Hippocampal formation (tissue), 2 donors: Measurements from ENCODE around the gene TMEM82.

Experiments used
- DNase-seq, 2 donors: peaks; one replicate each; lab custom pipeline; 2025; lab: John Stamatoyannopoulos, UW

The TMEM82 gene

GRCh38 chr1:15786581-15786980 is 44.3 kb downstream of the TMEM82 start:
- DNase-seq, result no peak

GRCh38 chr1:15788624-15789301 is 46.5 kb downstream of the TMEM82 start:
- no peak for DNase-seq

- no peak for DNase-seq
These were observed 53.8 kb downstream of the TMEM82 start for GRCh38 chr1:15796086-15796462.
